NCI-H128 (cell line): ENCODE measurements around the gene NECTIN1.

Source experiments
- DNase-seq: peaks from one replicate; lab custom pipeline; 2025; ENCODE audit not compliant: unreplicated experiment; lab: John Stamatoyannopoulos, UW

Gene NECTIN1

DNA sequence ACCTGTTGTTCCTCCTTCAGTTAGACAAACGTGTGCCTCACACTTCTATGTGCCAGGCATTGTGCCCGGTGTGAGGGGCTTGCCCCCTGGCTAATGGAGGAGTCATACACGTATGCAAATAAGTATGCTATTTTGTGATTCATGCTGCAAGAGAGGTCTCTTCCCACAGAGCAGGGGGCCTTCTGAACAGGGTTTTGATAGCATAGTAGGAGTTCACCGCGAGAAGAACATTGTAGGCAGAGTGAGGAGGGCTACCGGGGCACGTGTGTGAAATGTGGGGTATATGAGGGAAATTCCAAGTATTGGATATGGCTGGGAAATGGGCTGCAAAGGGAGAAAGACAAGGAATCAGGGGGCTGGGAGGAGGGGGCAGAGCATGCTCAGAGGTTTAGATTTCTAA lies 84.5 kb downstream of the NECTIN1 start:
- no peak for DNase-seq

DNA sequence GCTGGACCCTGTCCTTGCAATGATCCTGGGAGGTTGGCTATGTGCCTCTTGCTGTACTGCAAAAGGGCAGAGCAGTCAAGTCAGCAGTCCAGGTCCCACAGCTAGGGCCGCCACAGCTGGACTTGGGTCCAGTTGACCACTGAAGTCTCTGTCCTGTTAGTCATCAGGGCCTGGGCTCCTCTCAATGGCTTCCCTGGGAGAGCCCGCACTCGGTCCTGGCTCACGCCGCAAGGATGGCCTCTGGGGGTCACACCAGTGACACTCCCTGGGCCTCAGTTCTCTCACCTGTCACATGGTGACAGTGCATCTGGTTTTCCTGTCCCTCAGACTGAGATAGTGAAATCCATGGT lies 85.1 kb downstream of the NECTIN1 start:
- no peak for DNase-seq

DNA sequence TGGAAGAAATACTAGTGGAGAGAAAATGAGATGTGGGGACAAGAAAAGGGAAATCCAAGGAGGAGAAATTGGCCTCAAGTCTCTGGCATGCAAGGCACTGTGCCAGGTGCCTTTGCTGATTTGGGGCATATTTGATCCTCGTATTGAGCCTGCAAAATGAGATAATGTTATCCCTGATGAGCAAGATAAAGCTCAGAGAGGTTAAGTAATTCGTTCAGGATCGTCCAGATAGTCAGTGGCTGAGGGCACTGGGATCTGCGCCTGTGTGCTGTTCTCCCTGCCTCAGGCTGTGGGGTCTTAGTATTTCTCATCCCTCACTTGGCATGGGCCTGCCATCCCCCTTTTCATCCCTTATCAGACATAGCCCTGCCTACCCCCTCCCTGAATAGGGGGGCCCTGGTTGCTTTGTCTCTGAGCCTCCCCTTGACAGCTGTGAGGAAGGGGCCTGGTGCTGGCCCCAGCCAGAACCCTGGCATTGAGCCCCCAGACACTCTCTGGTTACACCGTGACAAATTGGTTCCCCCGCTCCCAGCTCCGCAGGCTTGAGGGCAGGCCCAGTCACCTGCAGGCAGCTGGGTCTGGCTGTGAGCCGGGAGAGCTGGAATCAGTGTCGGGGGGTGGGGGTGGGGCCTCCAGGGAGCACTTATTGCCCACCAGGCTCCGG lies 85.7 kb downstream of the NECTIN1 start:
- no peak for DNase-seq

DNA sequence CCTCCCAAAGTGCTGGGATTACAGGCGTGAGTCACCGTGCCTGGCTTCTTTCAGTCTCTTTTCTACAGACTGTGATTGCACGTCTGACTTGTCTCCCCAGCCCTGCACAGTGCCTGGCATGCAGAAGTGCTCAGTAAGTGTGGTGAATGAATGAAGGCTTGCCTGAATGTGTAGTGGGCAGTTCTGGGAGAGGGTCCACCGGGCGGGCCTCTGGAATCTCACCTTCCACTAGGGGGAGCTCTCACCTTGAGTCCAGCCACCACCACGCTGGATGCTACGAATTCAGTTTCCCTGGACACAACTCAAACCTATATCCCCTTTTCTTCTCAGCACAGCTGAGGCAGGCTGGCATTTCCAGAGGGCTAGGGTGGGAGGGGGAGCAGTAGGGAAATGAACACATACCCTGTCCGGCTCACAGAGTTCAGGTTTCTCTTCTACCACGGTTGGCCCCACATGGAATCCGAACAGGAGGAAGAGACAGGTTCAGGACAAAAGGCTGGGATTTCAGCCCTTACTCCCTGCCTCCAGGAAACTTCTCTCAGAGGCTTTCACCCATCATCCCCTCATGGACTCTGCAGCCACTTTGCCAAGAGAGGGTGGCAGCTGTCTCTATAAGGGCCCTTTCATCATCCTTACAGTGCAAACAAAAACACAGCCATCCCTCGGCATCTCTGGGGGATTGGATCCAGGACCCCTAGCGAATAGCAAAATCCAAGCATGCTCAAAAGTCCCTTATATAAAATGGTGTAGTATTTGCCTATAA lies 86.8 kb downstream of the NECTIN1 start:
- DNase-seq: no peak

DNA sequence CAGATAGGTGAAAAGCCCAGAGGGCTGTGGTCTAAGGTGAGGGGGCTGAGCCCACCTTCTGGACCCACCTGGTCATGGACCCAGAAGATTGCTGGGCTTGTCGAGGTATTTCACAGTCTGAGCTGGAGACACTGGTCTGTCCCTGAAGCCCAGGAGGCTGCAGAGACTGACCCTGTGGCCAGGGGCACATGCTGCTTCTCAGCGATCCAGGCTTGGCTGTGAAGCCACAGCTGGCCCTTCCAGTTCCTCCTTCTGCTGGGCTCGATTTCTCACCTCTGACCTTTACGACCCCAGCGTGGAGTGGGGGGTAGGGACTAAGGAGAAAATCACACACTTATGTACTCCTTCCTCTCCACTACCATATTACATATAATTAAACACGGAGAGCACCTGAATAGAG lies 88.5 kb downstream of the NECTIN1 start:
- no peak for DNase-seq

DNA sequence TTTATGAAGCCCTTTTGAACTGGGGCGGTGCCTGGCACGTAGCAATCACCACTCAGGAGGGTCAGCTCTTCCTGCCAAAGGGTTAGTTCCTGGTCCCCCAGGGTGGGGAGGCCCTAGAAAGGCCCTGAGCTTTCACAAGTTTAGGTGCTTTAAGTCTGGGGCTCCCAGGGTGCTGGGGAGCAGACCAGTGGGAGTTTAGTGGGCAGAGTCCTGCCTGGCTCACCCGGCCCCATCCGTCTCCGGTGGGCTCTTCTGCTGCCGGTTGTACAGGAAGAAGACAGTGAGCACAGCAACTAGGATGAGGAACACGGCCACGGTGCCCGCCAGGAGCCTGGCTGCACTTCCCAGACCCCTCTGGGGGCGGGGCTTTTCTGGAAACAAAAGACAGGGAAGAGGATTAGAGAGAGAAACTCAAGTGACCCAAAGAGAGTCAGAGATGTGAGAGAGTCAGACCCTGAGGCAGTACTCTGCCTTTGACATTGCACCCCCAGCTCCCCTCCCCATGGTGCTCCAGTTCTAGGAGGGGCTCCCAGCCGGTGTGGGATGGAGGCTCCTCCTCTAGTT lies 89.3 kb downstream of the NECTIN1 start:
- DNase-seq: no peak

DNA sequence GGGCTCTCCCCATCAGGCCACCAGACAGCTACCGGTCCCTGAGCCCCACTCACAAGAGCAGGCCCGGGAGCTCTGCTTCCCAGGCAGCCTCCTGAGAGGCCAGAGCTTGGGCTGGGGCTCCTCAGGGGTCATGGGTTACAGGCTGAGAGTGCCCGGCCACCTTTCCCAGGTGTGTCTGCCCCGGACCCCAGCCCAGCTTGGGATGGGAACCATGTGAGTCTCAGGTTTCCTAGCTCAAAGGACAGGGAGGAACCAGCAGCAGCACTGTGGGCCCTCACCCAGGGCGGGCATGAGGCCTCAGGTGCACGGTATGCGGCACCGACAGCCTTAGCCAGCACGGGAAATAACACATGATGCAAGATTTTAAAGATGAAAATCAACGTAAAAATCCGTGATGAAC lies 90.1 kb downstream of the NECTIN1 start:
- DNase-seq: no peak

DNA sequence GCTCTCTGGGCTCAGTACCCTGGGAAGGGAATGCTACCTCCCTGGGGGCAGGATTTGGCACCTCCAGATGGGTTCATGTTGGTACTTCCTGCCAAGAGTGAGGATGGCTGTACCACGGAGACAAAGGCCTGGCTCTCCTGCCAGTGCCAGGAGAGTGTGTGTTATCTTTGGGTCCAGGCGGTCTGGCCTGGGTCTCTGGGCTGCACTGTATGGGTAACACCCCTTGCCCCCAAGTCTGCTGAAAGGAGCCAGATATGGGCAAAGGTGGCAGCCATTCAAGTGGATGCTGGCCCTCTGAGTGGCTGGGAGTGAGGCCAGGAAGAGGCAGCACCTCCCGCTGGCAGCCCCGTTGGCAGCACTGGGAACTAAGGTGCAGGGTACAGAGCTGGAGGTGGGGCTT lies 91.5 kb downstream of the NECTIN1 start:
- DNase-seq: no peak

DNA sequence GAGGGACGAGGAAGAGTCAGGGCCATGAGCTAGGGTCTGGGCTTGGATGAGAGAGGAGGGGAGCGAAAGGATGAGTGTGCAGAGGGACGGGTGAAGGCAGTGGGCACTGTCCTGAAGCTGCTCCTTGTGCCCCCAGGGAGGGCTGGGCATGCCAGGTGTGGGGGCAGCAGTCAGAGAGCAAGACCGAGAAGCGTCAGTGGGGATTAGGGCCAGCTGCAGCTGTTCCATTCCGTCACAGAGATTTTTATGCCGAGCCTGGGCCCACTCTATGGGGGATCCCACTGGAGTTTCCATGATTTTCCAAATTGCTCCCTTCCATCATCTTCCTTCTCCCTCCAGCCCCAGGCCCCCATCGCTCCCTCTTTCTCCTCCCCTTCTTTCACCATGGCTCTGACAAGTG lies 93.2 kb downstream of the NECTIN1 start:
- no peak for DNase-seq

DNA sequence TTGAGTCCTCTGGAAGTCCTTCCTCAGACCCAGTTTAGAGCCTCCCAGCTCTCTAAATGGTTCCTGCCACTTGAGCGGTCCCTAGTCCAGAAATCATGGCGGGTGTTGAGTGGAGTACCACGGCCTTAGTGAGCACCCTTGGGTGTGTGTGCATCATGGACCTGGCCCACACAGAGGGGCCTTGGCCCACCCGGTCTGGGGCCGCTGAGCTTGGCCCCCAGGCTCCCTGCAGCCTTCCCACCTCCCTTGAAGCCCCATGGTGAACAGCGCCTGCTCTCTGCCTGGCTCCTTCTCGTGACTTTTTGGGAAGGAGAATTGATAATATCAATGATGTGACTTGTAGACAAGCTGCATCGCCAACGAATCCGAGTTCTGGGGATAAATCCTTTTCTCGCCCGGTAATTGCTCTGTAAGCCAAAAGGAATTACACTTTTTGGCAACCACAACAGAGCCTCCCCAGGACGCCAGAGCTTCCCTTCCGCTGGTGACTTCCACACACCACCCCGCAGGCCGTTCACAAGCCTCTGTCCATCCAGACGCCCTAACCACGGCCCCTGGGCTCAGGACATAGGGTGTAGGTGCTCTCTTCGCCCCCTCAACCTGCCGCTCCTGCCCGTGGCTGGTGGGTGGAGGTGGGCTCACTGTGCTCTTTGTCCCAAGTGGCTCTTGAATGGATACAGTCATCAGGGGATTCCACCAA lies 93.8 kb downstream of the NECTIN1 start:
- no peak for DNase-seq

DNA sequence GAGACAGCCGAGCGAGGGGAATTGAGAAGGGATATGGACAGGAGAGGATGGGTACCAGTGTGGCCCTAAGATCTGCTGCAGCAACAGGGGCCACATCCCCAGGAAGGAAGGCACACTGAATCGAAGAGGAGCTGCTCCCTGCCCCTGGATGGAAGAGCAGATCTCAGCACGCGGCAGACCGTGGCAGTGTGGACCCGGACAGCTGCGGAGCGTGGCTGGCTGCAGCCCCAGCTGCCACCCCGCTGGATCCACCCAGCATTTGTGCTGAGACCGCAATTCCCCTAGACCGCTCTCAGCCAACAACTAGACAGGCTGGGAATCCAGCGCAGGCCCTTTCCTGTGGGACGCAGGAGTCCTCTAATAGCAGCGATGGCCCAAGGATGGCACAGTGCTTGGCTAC lies 94.7 kb downstream of the NECTIN1 start:
- DNase-seq: no peak

DNA sequence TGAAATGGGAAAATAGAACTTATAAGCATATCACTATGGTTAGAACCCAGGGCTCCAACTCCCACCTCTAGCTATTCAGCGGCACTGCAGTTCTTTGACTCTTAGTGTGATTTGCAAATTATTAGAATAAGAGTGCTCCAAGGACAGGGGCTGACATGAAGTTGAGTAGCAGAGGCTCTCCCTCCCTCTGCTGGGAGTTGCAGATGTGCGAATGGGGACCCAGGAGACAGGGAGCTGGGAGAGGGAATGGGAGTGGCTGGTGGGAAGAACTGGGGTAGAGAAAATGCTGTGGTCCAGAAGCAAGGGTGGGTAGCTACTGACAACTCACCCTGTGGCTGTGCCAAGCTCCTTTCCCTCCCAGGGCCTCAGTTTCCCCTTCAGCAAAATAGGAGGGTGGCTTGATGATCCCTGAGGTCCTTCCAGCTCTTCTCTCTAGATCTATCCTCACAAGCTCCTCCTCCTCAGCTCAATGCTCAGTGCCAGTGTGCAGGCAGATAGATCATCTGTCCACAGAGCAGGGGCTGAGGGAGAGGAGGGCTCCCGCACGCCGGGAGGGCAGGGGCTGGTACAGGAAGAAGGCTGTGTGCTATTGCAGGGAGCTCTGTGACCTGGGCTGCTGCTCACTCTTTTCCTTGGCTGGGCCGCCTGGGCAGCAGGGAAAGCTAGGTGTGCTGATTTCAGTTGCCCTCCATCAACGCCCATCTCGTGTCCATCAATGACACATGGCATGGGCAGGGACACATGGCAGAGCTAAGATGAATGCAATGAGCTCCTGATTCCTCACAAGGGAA lies 99.0 kb downstream of the NECTIN1 start:
- no peak for DNase-seq

DNA sequence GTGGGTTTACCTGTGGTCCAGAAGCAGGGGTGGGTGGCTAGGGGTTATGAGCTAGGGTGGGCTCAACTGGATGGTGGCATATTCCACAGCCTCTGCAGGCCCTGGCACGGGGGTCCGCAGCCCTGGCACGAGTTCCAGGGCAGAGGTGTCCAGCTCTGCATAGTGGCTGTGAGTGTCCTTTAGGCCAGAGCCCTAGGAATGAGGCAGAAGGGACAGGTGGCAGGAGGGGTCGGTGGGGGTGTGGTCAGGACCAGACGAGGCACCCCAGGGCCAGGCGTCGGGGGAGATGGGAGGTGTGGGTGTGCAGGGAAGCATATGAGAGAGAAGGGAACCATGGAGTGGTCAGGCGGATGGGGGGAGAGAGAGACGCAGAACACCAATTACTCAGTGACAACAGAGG lies 99.9 kb downstream of the NECTIN1 start:
- DNase-seq: no peak

DNA sequence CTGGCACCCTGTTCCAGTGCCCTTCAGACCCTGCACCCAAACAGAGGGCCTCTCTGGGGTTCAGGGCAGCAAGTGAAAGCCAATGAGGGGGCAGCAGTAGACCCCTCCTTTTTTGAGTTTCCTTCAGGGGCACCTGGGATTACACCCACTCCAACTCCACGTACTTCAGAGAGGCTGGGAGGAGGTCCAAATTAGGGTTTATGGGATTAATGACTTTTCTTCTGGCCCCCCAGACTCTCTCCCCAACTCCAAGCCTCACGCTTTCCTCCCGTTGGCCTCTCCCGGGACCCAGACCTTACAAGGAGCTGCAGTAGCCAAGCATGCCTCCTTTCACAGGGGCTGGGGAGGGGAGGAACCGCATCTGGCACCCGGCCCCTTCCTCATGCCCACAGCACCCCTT lies 101.7 kb downstream of the NECTIN1 start:
- no peak for DNase-seq

DNA sequence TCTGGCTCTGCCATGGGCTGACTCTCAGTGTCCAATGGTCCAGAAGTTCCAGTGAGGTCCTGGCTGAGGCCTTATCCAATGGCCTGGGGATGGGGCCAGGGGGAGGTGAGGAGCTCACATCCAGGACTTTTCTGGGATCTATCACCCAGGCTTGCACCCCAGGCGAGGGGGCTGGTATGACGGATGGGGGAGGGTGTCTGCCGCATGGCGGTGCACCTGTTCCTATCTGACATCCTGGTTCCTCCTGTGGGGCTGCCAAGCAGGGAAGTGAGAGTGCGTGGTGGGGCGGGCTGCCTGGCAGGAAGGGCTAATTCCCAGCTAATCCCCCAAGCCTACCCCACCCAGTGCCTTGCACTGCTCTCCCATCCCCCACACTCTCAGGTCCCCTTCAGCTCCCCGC lies 102.1 kb downstream of the NECTIN1 start:
- DNase-seq: no peak

DNA sequence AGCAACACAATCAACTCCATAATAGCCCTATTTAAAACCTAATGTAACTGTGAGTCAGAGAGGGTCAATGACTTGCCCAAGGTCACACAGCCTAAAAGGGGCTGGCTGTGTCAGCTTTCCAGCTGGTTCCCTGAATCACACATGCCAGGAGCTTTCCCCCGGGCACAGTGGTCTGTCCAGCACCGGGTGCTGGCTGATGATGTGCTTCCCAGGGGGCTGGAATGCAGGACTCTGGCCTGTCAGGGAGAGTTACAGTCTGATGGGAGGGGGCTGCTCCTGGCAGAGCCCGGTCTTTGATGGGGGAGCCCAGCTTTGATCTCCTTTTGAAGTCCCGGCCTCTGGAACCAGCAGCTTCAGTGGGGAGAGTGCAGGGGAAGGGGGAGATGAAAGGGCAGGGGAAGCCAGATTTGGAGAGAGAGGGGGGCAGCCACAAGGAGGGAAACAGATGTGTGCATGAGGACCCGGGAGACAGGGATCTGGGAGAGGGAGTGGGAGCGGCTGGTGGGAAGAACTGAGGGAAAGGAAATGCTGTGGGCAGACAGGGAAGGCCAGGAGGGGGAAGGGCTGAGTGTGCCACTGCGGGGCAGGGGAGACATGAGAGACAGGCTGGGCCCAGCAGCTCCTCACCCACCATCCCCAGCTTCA lies 102.7 kb downstream of the NECTIN1 start:
- DNase-seq: no peak

DNA sequence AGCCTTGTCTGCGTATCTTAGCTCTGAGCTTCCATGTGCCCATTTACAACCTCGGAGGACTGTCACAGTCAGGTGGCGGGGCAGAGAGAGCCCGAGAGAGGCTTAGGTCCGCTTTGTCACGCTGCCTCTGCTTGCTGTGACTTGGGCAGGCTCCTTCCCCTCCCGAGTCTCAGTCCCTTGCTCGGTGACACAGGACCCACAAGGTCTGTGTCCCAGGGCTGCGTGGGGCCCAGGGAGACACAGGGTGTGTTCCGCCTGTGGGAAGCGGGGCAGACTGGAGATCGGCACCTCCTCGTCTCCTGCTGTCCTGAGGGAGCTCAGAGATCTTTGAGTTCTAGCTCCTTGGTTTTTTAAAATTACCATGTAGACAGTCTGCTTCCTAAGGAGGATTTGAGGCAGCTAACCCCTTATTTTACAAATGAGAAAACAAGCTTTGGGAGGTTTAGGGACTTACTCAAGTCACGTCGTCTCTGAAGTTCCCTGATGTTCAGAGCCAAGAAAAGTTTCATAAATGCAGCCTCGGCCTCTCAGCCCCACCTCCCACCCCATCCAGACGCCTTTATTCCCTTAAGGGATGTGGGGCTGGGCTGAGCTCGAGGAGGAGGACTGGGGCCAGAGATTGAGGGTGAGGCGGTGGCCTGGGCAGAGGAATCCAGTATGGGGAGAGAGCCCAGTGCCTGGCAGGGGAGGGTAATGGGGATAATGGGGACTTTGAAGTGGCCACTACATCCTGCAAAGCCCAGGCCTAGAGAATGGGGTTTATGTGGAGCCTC lies 103.6 kb downstream of the NECTIN1 start:
- DNase-seq: no peak

DNA sequence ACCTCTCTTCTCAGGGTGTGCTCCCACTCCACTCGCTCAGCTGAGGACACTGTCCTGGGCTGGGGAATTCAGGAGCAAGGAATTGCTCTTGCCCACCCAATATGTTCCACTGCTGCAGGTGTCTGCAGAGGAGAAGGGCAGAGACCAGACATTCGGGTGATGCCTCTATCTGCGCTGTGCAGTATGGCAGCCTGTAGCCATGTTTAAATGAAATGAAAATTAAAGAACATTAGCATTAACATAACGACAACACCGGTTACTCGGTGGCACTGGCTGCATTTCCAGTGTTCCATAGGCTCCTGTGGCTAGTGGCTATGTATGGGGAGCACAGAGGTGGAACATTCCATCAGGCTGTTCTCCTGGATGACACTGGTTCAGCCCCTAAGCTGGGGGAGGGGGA lies 104.4 kb downstream of the NECTIN1 start:
- DNase-seq: no peak

DNA sequence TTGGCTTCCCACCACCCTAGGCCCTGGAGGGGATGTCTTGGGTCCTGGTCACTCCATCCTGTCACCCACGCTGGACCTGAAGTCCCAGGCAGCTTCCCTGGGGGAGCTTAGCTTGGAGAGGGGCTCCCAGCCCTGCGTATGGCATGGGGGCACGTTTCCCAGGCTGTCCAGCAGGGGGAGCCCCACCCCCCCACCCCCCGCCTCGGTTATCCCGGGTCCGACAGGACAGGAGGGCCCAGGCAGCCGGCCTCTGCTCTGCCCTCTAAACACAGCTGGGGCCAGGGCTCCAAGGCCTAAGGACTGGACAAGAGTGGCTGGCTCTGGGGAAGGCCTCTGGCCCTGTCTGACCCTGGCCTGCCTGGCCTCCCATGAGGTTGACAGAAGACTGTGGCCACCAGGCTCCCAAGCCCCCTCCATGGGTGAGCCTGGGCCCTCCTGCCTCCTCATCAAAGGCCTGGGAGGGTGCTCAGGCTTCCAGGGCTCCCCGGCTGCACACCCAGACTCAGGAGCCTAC lies 104.8 kb downstream of the NECTIN1 start:
- DNase-seq: no peak

DNA sequence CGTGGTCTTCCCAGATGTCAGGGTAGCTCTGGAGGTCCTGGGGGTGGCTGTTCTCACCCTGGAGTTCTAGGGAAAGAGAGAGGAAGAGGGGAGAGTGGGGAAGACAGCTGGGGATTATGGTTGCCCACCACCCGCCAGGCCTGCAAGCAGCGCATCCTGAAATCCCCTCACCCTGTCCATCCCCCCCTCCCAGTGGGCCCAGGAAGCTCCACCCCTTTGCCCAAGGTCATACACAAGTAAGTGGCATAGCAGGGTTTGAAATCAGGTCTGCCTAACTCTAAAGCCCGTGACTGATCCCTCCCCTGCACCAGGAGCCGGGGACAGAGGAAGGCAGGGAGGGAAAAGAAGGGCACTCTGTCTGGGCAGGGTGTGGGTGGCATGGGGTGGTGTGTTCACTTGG lies 105.3 kb downstream of the NECTIN1 start:
- DNase-seq: no peak
